Fibroblast of mammary gland (primary cell): ENCODE results near the gene SKI.
A peak's percentile ranks its signal among the peaks of the same experiment; 100 is the strongest.

Experiments
- DNase-seq: peaks from one replicate; pipeline ENCODE4 v3.0.0-alpha.2; 2010; ENCODE audit warnings: low read depth
- H3K4me3 ChIP-seq: 2 replicates; pipeline ENCODE4 v1.5.1; 2011; ENCODE audit warnings: low read depth, mild to moderate bottlenecking, low read length, moderate library complexity; ENCODE audit not compliant: control insufficient read depth
- TF ChIP-seq, protein P1 (sequence below): conservative IDR thresholded peaks from 2 replicates; pipeline ENCODE4 v1.5.1; 2011; ENCODE audit warnings: low read depth, low read length, inconsistent platforms; ENCODE audit not compliant: control insufficient read depth, insufficient read depth

Gene SKI

DNA sequence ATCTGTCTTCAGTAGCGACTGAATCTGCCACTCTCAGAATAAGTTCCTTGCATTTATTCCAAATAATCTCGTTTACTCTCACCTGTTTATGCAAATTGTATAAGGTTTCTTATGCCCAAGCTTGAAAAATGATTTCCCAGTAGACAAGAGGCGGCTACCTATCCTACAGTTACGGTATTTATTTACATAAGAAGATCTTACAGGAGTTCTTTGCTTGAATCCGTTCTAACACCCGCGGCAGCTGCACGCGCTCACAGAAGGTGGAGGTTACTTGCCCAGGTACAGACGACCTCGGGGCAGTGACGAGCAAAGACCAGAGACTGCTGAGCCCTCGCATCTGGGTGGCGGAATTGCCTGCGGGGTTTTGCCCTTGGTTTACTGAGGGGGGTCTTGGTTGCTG is 79.9 kb downstream of the SKI start:
- no peak for DNase-seq
- TF ChIP-seq, protein P1, sequence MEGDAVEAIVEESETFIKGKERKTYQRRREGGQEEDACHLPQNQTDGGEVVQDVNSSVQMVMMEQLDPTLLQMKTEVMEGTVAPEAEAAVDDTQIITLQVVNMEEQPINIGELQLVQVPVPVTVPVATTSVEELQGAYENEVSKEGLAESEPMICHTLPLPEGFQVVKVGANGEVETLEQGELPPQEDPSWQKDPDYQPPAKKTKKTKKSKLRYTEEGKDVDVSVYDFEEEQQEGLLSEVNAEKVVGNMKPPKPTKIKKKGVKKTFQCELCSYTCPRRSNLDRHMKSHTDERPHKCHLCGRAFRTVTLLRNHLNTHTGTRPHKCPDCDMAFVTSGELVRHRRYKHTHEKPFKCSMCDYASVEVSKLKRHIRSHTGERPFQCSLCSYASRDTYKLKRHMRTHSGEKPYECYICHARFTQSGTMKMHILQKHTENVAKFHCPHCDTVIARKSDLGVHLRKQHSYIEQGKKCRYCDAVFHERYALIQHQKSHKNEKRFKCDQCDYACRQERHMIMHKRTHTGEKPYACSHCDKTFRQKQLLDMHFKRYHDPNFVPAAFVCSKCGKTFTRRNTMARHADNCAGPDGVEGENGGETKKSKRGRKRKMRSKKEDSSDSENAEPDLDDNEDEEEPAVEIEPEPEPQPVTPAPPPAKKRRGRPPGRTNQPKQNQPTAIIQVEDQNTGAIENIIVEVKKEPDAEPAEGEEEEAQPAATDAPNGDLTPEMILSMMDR, result no peak
- no peak overlapping the region for H3K4me3 ChIP-seq

DNA sequence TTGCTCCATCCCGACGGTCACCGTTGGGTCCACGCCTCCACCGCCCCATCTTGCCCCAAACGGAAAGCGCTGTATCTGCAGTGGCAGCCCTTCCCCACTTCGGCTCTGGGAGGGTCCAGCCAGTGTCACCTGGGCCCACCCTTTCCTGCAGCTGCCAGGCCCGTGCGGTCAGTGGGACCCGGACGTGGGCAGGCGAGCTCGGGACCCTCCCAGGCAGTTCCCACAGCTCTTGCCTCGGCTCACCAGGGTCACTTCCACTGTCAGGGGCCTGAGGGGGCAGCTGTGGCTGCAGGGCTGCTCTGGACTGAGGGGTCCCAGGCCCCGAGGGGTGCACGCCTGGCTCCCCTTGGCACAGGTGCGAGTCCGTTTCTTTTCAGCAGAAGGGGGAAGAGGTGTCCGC is 80.7 kb downstream of the SKI start:
- TF ChIP-seq, protein P1, result no peak
- H3K4me3 ChIP-seq, result no peak overlapping the region

DNA sequence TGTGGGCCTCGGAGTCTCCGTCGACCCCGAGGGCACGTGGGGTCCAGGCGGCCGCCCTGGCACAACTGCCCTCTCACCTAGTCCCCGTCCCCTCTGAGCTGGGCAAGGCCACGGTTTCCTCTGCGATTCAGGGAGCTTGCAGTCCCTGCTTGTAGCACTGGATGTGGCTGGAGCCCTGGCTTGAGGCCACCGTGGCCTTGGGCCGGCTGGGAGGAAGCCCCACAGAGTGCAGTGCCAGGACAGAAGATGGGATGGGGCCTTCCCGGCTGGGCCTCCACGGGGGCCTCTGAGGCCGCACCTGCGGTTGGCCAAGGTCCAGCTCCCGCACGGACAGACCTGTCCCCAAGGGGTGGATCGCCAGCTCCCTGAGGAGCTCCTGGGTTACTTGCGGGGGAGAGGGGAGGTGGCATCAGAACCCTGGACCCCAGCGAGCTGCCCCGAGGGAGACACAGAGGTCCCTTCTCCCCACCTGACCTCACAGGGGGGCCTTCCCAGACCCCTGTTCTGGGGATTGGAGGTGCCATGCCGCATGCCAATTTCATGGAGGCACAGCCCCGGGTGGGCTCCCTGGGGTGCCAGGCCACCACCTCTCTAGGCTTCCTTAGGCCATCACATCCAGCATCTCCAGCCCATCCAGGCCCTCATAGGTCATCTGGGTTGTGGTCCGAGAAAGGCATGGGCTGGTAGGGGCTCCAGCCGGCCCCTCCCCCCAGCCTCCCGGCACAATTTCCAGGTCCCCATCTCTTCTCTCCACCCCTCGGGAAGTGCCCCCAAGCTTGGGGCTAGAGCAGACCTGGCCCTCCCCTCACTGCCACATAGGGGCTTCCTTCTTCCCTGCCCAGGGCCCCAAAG is 82.4 kb downstream of the SKI start:
- no peak overlapping the region for H3K4me3 ChIP-seq
- no peak for DNase-seq
- TF ChIP-seq, protein P1, result no peak

More for the DNA sequence above, 80.7 kb downstream of the SKI start:
- no peak for DNase-seq

DNA sequence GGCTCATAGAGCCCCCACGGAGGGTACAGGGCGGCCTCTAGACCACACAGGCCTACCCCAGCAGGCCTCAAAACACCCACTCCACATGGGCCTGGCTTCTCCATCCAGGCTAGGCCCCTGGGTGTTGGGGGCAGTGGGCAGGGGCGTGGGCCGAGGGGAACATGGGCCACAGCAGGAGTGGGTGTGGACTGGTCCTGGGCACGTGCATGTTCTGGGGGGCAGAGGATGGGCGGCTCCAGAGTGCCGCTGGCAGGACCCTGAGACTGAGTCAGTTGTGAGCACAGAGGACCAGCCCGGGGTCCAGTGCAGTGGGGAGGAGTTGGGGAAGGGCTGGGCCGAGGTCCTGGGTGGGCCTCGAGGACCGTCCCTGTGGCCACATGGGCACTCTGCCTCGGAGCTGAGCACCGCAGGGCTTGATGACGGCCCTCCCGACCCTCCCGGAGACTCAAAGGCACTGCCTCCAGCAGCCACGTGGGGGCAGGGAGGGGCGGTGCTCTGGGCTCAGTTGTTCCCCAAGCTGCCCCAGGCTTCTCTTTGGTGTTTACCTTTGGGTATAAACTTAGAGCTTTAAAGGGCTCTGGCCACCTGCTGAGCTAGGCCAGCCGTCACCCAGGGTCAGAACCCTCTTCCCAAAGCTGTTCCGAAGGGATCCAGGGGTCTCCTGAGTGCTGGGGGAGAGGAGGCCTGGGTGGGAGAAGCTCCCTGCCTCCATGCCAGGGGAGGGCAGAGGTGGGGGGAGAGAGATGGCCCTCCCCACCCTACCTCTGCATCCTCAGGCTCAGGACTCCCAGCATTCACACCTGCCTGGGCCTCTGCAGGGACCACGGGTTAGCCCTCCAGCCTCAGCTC is 83.3 kb downstream of the SKI start:
- peak; percentile 55 for DNase-seq
- TF ChIP-seq, protein P1, result peak; percentile 36
- H3K4me3 ChIP-seq, result no peak overlapping the region

DNA sequence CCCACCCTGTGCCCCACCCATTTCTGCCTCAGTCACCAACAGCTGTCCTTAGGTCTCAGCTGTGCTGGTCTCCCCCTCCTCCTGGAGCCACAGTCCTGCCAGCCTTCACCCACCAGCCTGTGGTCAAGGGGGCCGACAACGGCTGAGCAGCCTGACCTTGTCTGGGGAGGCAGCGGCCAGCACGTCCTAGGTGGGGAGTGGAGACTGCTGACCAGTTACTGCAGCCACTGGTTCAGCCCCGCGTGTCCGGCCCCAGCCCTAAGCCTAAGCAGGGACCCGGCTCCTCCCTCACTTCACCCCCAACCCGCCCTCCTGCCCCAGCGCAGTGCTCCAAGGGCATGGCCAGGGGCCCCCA is 84.0 kb downstream of the SKI start:
- no peak overlapping the region for H3K4me3 ChIP-seq
- DNase-seq, result no peak
- TF ChIP-seq, protein P1, result no peak

DNA sequence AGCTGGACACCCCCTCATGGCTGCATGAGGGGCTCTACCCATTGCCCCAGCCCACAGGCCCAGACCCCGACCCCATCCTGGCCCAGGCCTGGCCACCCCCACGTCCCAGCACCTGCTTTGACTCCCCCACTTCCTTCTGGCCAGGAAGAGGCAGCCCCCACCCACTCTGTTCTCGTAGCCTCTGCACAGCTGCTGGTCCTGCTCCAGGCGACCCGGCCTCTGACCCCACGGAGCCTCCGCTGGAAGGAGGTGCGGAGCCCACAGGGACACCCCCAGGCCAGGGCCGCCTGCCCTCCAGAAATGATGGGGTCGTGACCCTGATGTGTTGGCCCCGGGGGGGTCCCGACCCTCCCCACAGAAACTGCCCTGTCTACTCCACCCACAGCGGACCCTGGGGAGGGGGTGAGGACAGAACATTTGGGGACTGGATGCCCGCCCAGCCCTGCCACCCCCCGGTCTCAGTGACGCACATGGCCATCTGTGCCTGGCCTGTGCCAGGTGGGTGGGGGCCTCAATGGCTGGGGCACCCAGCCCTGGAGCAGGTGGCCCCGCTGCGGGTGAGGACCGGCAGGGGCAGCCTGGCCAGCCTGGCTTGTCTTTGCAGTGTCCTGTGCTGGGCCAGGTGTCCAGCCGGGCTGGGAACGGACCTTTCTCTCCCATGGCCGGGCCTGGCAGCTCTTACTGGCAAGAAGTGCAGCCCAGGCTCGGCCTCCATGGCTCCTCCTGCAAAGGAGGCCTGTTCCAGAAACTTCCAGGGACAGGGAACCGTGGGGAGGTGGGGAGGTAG is 84.6 kb downstream of the SKI start:
- DNase-seq, result no peak
- no peak overlapping the region for H3K4me3 ChIP-seq
- TF ChIP-seq, protein P1, result no peak
